Activated naive CD4-positive, alpha-beta T cell treated with anti-CD3 and anti-CD28 coated beads for 36 hours (primary cell): ENCODE measurements around the gene SMYD4. TPM values are rescaled to one million over a fixed set of nuclear protein-coding genes. Genes with fewer than 3 reads are reported as not detected.

Source experiments
- CTCF ChIA-PET: fragments of 350-600 bp; sonication (Branson Sonifier 250); formaldehyde crosslinking; loops from one replicate; lab custom pipeline; 2021; ENCODE audit warnings: antibody characterized with exemption; lab: Charles Lee
- DNase-seq: peaks from one replicate; pipeline ENCODE4 v3.0.0-alpha.2; 2020
- H3K27ac Mint-ChIP-seq: one replicate; pipeline ENCODE4 v1.8.0; 2021; ENCODE audit warnings: mild to moderate bottlenecking, mixed read lengths
- H3K27me3 Mint-ChIP-seq: one replicate; pipeline ENCODE4 v1.8.0; 2021; ENCODE audit warnings: low read depth, mixed read lengths
- H3K36me3 Mint-ChIP-seq: one replicate; pipeline ENCODE4 v1.8.0; 2021; ENCODE audit warnings: low read depth, mixed read lengths
- H3K4me1 Mint-ChIP-seq: one replicate; pipeline ENCODE4 v1.8.0; 2021; ENCODE audit warnings: low read depth, mixed read lengths
- H3K4me3 Mint-ChIP-seq: one replicate; pipeline ENCODE4 v1.8.0; 2021; ENCODE audit warnings: mild to moderate bottlenecking, moderate library complexity, mixed read lengths
- H3K9me3 Mint-ChIP-seq: one replicate; pipeline ENCODE4 v1.8.0; 2021; ENCODE audit warnings: mixed read lengths
- intact Hi-C: fragments of 100-400 bp; cut with micrococcal nuclease; formaldehyde crosslinking; loops from one replicate; pipeline ENCODE4 v1.15.1; 2023
- total RNA-seq, 2 experiments: library from RNA; stranded (reverse); gene quantifications; one replicate each; pipeline ENCODE4 v1.2.3, GENCODE V29; 2021

Gene SMYD4
- total RNA-seq, 2 experiments from 2014 or later: 18.7 to 22.0 TPM

- Mint-ChIP-seq H3K27ac (no peak overlapping the region), H3K36me3 (no peaks in the 10 kb centered on the region), H3K4me1 (peaks cover 22% of the 10 kb centered on the region), H3K4me3 (no peak overlapping the region), H3K27me3 (no peaks in the 10 kb centered on the region), H3K9me3 (no peaks in the 10 kb centered on the region)
- CTCF ChIA-PET: interaction anchor here (1.3 to 1.5 kb wide), 2 partner anchors 42 kb away, joined by 4 to 5 read pairs; no protein-coding TSS in a partner anchor
- intact Hi-C loops: no loop called here
- DNase-seq: no peak
Measured at GRCh38 chr17:1762901-1763898, 66.5 kb downstream of the SMYD4 start.

GRCh38 chr17:1762233-1762900 is 67.3 kb downstream of the SMYD4 start:
- intact Hi-C loops: no loop called here
- Mint-ChIP-seq H3K4me3 (no peak overlapping the region), H3K9me3 (no peaks in the 10 kb centered on the region), H3K27me3 (no peaks in the 10 kb centered on the region), H3K36me3 (no peaks in the 10 kb centered on the region), H3K4me1 (peaks cover 22% of the 10 kb centered on the region), H3K27ac (no peak overlapping the region)
- CTCF ChIA-PET: interaction anchor here (1.5 kb wide), 1 partner anchor 41 kb away, joined by 4 read pairs; no protein-coding TSS in a partner anchor
- no peak for DNase-seq

- Mint-ChIP-seq H3K9me3 (no peaks in the 10 kb centered on the region), H3K27me3 (no peaks in the 10 kb centered on the region), H3K27ac (no peak overlapping the region), H3K4me3 (no peak overlapping the region), H3K4me1 (peaks cover 20% of the 10 kb centered on the region), H3K36me3 (no peaks in the 10 kb centered on the region)
- no peak for DNase-seq
- CTCF ChIA-PET: interaction anchor here (0.6 kb wide), 1 partner anchor 41 kb away, joined by 3 read pairs; no protein-coding TSS in a partner anchor
- intact Hi-C loops: no loop called here
Measured at GRCh38 chr17:1759529-1759928, 70.2 kb downstream of the SMYD4 start.

- no peak overlapping the region for H3K27ac Mint-ChIP-seq
- no peak overlapping the region for H3K4me3 Mint-ChIP-seq
- no peak for DNase-seq
- H3K4me1 Mint-ChIP-seq: peaks cover 13% of the 10 kb centered on the region
- intact Hi-C loops: no loop called here
- CTCF ChIA-PET: interaction anchor here (0.6 kb wide), 1 partner anchor 40 kb away, joined by 3 read pairs; no protein-coding TSS in a partner anchor
- no peaks in the 10 kb centered on the region for H3K27me3 Mint-ChIP-seq
- no peaks in the 10 kb centered on the region for H3K9me3 Mint-ChIP-seq
- no peaks in the 10 kb centered on the region for H3K36me3 Mint-ChIP-seq
Measured at GRCh38 chr17:1758807-1759206, 70.9 kb downstream of the SMYD4 start.

- CTCF ChIA-PET: interaction anchor here (0.6 kb wide), 1 partner anchor 87 kb away, joined by 6 read pairs; no protein-coding TSS in a partner anchor
- Mint-ChIP-seq H3K27ac (no peak overlapping the region), H3K27me3 (no peaks in the 10 kb centered on the region), H3K36me3 (no peaks in the 10 kb centered on the region), H3K4me3 (no peak overlapping the region), H3K4me1 (no peaks in the 10 kb centered on the region), H3K9me3 (no peaks in the 10 kb centered on the region)
- intact Hi-C loops: no loop called here
- no peak for DNase-seq
Measured at GRCh38 chr17:1755827-1756262, 73.9 kb downstream of the SMYD4 start.

GRCh38 chr17:1755252-1755826 is 74.4 kb downstream of the SMYD4 start:
- no peak overlapping the region for H3K4me3 Mint-ChIP-seq
- CTCF ChIA-PET: no interaction called here
- H3K4me1 Mint-ChIP-seq: no peaks in the 10 kb centered on the region
- no peak overlapping the region for H3K27ac Mint-ChIP-seq
- intact Hi-C loops: no loop called here
- H3K27me3 Mint-ChIP-seq: no peaks in the 10 kb centered on the region
- DNase-seq: no peak
- H3K9me3 Mint-ChIP-seq: no peaks in the 10 kb centered on the region
- H3K36me3 Mint-ChIP-seq: no peaks in the 10 kb centered on the region

GRCh38 chr17:1754430-1755112 is 75.1 kb downstream of the SMYD4 start:
- H3K4me3 Mint-ChIP-seq: no peak overlapping the region
- CTCF ChIA-PET: interaction anchor here (2.3 kb wide), 1 partner anchor 33 kb away, joined by 6 read pairs; no protein-coding TSS in a partner anchor
- no peak for DNase-seq
- H3K27me3 Mint-ChIP-seq: no peaks in the 10 kb centered on the region
- H3K27ac Mint-ChIP-seq: no peak overlapping the region
- H3K36me3 Mint-ChIP-seq: no peaks in the 10 kb centered on the region
- no peaks in the 10 kb centered on the region for H3K4me1 Mint-ChIP-seq
- no peaks in the 10 kb centered on the region for H3K9me3 Mint-ChIP-seq
- intact Hi-C loops: no loop called here

GRCh38 chr17:1753767-1754429 is 75.8 kb downstream of the SMYD4 start:
- intact Hi-C loops: no loop called here
- H3K27ac Mint-ChIP-seq: no peak overlapping the region
- no peaks in the 10 kb centered on the region for H3K4me1 Mint-ChIP-seq
- no peak overlapping the region for H3K4me3 Mint-ChIP-seq
- DNase-seq: no peak
- CTCF ChIA-PET: interaction anchor here (0.7 to 2.3 kb wide), 2 partner anchors 33 to 1074 kb away, joined by 3 to 6 read pairs; no protein-coding TSS in a partner anchor
- no peaks in the 10 kb centered on the region for H3K36me3 Mint-ChIP-seq
- H3K9me3 Mint-ChIP-seq: no peaks in the 10 kb centered on the region
- no peaks in the 10 kb centered on the region for H3K27me3 Mint-ChIP-seq

- H3K4me1 Mint-ChIP-seq: no peaks in the 10 kb centered on the region
- no peaks in the 10 kb centered on the region for H3K27me3 Mint-ChIP-seq
- no peaks in the 10 kb centered on the region for H3K36me3 Mint-ChIP-seq
- no peak overlapping the region for H3K4me3 Mint-ChIP-seq
- intact Hi-C loops: no loop called here
- CTCF ChIA-PET: interaction anchor here (2.3 kb wide), 1 partner anchor 31 kb away, joined by 6 read pairs; no protein-coding TSS in a partner anchor
- no peak overlapping the region for H3K27ac Mint-ChIP-seq
- DNase-seq: no peak
- no peaks in the 10 kb centered on the region for H3K9me3 Mint-ChIP-seq
Measured at GRCh38 chr17:1752425-1753262, 77.1 kb downstream of the SMYD4 start.

- intact Hi-C loops: no loop called here
- Mint-ChIP-seq H3K9me3 (no peaks in the 10 kb centered on the region), H3K4me3 (no peak overlapping the region), H3K4me1 (no peaks in the 10 kb centered on the region), H3K36me3 (no peaks in the 10 kb centered on the region), H3K27me3 (no peaks in the 10 kb centered on the region), H3K27ac (no peak overlapping the region)
- DNase-seq: no peak
- CTCF ChIA-PET: no interaction called here
Measured at GRCh38 chr17:1750628-1751027, 79.1 kb downstream of the SMYD4 start.
